ENCODE data around the gene MYOF. TPM values are rescaled to one million over a fixed set of nuclear protein-coding genes. Genes with fewer than 3 reads are reported as not detected.

MYOF gene
- total RNA-seq, 3 donors from 2014 or later = 55.0 to 90.7 (median 85.5) TPM

DNA sequence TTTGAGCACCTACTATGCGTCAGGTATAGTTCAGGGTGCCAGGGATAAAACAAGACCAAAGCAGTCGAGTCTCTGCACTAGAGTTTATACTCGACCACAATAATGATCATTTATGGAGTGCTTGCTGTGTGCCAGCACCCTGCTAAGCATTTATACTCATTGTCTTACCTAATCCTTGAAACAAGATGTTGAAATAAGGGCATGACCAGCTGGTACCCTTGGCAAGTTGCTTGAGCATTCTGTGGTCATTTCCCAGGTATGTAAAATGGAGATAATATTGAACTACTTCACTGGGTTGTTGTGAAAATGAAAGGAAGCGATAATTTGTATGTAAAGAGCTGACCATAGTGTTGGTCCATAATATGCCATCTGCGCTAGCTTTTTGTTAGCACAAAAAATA lies 223.0 kb downstream of the MYOF start:
- Histone ChIP-seq H3K4me3 (no peak overlapping the region), H3K36me3 (ENCODE audit: low read depth) (no peaks in the 10 kb centered on the region), H3K9me3 (no peaks in the 10 kb centered on the region), H3K4me1 (ENCODE audit: low read depth) (no peaks in the 10 kb centered on the region)
- TF ChIP-seq, protein P1, sequence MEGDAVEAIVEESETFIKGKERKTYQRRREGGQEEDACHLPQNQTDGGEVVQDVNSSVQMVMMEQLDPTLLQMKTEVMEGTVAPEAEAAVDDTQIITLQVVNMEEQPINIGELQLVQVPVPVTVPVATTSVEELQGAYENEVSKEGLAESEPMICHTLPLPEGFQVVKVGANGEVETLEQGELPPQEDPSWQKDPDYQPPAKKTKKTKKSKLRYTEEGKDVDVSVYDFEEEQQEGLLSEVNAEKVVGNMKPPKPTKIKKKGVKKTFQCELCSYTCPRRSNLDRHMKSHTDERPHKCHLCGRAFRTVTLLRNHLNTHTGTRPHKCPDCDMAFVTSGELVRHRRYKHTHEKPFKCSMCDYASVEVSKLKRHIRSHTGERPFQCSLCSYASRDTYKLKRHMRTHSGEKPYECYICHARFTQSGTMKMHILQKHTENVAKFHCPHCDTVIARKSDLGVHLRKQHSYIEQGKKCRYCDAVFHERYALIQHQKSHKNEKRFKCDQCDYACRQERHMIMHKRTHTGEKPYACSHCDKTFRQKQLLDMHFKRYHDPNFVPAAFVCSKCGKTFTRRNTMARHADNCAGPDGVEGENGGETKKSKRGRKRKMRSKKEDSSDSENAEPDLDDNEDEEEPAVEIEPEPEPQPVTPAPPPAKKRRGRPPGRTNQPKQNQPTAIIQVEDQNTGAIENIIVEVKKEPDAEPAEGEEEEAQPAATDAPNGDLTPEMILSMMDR (IDR thresholded peaks at IDR 0.05) = no peak
- intact Hi-C loops (cut with DNase I, micrococcal nuclease) = no loop called here
- no peak for DNase-seq
- ATAC-seq = no peak

Other genes starting within 250 kb of the MYOF start
- 10 to 100 TPM in 1 of 3 donors, 1 to 10 TPM in 2; 1.3 to 11.7 (median 2.4) TPM for gene CEP55, start 14.3 kb upstream of the MYOF start, total RNA-seq
- 10 to 100 TPM; 17.4 to 36.3 (median 28.7) TPM for gene FFAR4, start 84.3 kb upstream of the MYOF start, total RNA-seq
- gene RBP4, start 118.9 kb upstream of the MYOF start, total RNA-seq = 1 to 10 TPM; 5.2 to 7.0 (median 6.6) TPM
- gene PDE6C, start 130.2 kb upstream of the MYOF start, total RNA-seq = not detected
- gene FRA10AC1, start 220.3 kb upstream of the MYOF start, total RNA-seq = 10 to 100 TPM; 11.4 to 16.8 (median 15.3) TPM